Common myeloid progenitor, CD34-positive (primary cell): Measurements from ENCODE around the gene PHF2.

Experiments used
- CTCF ChIA-PET: fragments of 350-600 bp; sonication (Branson Sonifier 250); formaldehyde crosslinking; loops from one replicate; lab custom pipeline; 2021; ENCODE audit warnings: antibody characterized with exemption; lab: Charles Lee
- POLR2A ChIA-PET: fragments of 350-600 bp; sonication (Branson Sonifier 250); formaldehyde crosslinking; loops from one replicate; lab custom pipeline; 2021; ENCODE audit warnings: antibody characterized with exemption; lab: Charles Lee
- DNase-seq, 3 donors: peaks; one replicate each; pipeline versions ENCODE4 v3.0.0 to v3.0.0-alpha.2; 2013
- H3K27ac ChIP-seq, 2 experiments: 1 replicate in 1 of 2; 2 replicates in 1 of 2; pipeline ENCODE4 v1.7.0; 2013; ENCODE audit warnings: inconsistent platforms in 2 of 2, low read length in 2 of 2, mild to moderate bottlenecking in 2 of 2, low read depth in 1 of 2, moderate library complexity in 1 of 2; ENCODE audit not compliant: severe bottlenecking in 2 of 2, insufficient read depth in 1 of 2, poor library complexity in 1 of 2
- H3K27me3 ChIP-seq, 5 experiments: replicated peaks in 2 of 5; 1 replicate in 3 of 5; 2 replicates in 2 of 5; pipeline versions ENCODE4 v1.6.1 to v1.7.0; 2013; ENCODE audit warnings: low read length in 4 of 5, mild to moderate bottlenecking in 2 of 5, moderate library complexity in 2 of 5, inconsistent platforms in 1 of 5; ENCODE audit not compliant: insufficient read depth in 5 of 5, control insufficient read depth in 4 of 5
- H3K36me3 ChIP-seq, 4 experiments: 1 replicate in 2 of 4; 2 replicates in 2 of 4; pipeline versions ENCODE4 v1.6.1 to v1.7.0; 2013; ENCODE audit warnings: low read length in 3 of 4, control low read depth in 1 of 4, mild to moderate bottlenecking in 1 of 4; ENCODE audit not compliant: control insufficient read depth in 4 of 4, insufficient read depth in 4 of 4
- H3K4me1 ChIP-seq, 4 experiments: 1 replicate in 3 of 4; 2 replicates in 1 of 4; pipeline versions ENCODE4 v1.6.1 to v1.7.1; 2013; ENCODE audit warnings: low read length in 3 of 4, mild to moderate bottlenecking in 3 of 4, control low read depth in 1 of 4, inconsistent platforms in 1 of 4, moderate library complexity in 1 of 4; ENCODE audit not compliant: control insufficient read depth in 4 of 4, insufficient read depth in 4 of 4; ENCODE audit errors: control extremely low read depth in 1 of 4
- H3K4me3 ChIP-seq, 7 experiments: 1 replicate in 4 of 7; 2 replicates in 3 of 7; pipeline versions ENCODE4 v1.5.1 to v1.7.0; 2013; ENCODE audit warnings: mild to moderate bottlenecking in 7 of 7, low read length in 6 of 7, moderate library complexity in 6 of 7, inconsistent platforms in 2 of 7, low read depth in 2 of 7, control low read depth in 1 of 7; ENCODE audit not compliant: insufficient read depth in 4 of 7, control insufficient read depth in 1 of 7; ENCODE audit errors: extremely low read depth in 1 of 7
- H3K9me3 ChIP-seq, 5 experiments: 1 replicate in 4 of 5; 2 replicates in 1 of 5; pipeline versions ENCODE4 v1.6.1 to v1.7.1; 2013; ENCODE audit warnings: low read length in 4 of 5, mild to moderate bottlenecking in 2 of 5, inconsistent platforms in 1 of 5, low read depth in 1 of 5, moderate library complexity in 1 of 5; ENCODE audit not compliant: control insufficient read depth in 4 of 5, insufficient read depth in 2 of 5; ENCODE audit errors: control extremely low read depth in 1 of 5
- WGBS: methylation state at CpG from one replicate; pipeline ENCODE4 v1.1.5; 2013; ENCODE audit not compliant: insufficient coverage; 5-methylcytosine and 5-hydroxymethylcytosine counted together

PHF2 gene

GRCh38 chr9:93590609-93591234 lies 14.3 kb downstream of the PHF2 start:
- no peak for DNase-seq
- ChIA-PET POLR2A (no interaction called here), CTCF (no interaction called here)
- peaks cover 0 to 16% (median 3%) of the 10 kb centered on the region in 4 experiments for H3K4me1 ChIP-seq
- no peak overlapping the region for H3K4me3 ChIP-seq
- H3K27ac ChIP-seq, result no peak overlapping the region
- H3K27me3 ChIP-seq, result no peaks in the 10 kb centered on the region
- H3K36me3 ChIP-seq, result peaks cover 0 to 2% (median 0%) of the 10 kb centered on the region in 4 experiments
- WGBS, result 96% methylated on average over 6 of the region's 8 CpGs
- no peaks in the 10 kb centered on the region for H3K9me3 ChIP-seq

GRCh38 chr9:93591301-93592007 lies 15.1 kb downstream of the PHF2 start:
- no peak for DNase-seq
- no peaks in the 10 kb centered on the region for H3K36me3 ChIP-seq
- H3K27ac ChIP-seq, result no peak overlapping the region
- CTCF ChIA-PET, result no interaction called here
- peaks cover 0 to 16% (median 3%) of the 10 kb centered on the region in 4 experiments for H3K4me1 ChIP-seq
- H3K27me3 ChIP-seq, result no peaks in the 10 kb centered on the region
- POLR2A ChIA-PET, result no interaction called here
- WGBS, result 95% methylated on average over 11 of the region's 13 CpGs
- H3K9me3 ChIP-seq, result no peaks in the 10 kb centered on the region
- no peak overlapping the region for H3K4me3 ChIP-seq

- ChIA-PET CTCF (interaction anchor here (0.6 to 1.7 kb wide), 4 partner anchors 11 to 51 kb away, joined by 3 to 6 read pairs (median 3); no protein-coding TSS in a partner anchor), POLR2A (no interaction called here)
- no peak overlapping the region for H3K27ac ChIP-seq
- no peak overlapping the region for H3K4me3 ChIP-seq
- no peaks in the 10 kb centered on the region for H3K27me3 ChIP-seq
- H3K4me1 ChIP-seq, result peaks cover 0 to 16% (median 3%) of the 10 kb centered on the region in 4 experiments
- no peaks in the 10 kb centered on the region for H3K36me3 ChIP-seq
- DNase-seq, result peak in 1 of 3 donors; percentile 17
- H3K9me3 ChIP-seq, result no peaks in the 10 kb centered on the region
- WGBS, result 92% methylated on average over 6 of the region's 8 CpGs
These were observed 15.7 kb downstream of the PHF2 start for GRCh38 chr9:93592008-93592642.

GRCh38 chr9:93592643-93593021 lies 16.2 kb downstream of the PHF2 start:
- H3K36me3 ChIP-seq, result no peaks in the 10 kb centered on the region
- peaks cover 0 to 16% (median 3%) of the 10 kb centered on the region in 4 experiments for H3K4me1 ChIP-seq
- DNase-seq, result peak; percentile 21 to 50 (median 35)
- H3K9me3 ChIP-seq, result no peaks in the 10 kb centered on the region
- no peaks in the 10 kb centered on the region for H3K27me3 ChIP-seq
- 100% methylated on average over 2 of the region's 2 CpGs for WGBS
- CTCF ChIA-PET, result interaction anchor here (0.6 to 1.7 kb wide), 4 partner anchors 11 to 51 kb away, joined by 3 to 6 read pairs (median 3); no protein-coding TSS in a partner anchor
- no peak overlapping the region for H3K27ac ChIP-seq
- POLR2A ChIA-PET, result no interaction called here
- no peak overlapping the region for H3K4me3 ChIP-seq

GRCh38 chr9:93593144-93593658 lies 16.8 kb downstream of the PHF2 start:
- WGBS, result 80% methylated on average over 1 of the region's 2 CpGs
- H3K36me3 ChIP-seq, result no peaks in the 10 kb centered on the region
- H3K4me1 ChIP-seq, result peaks cover 0 to 16% (median 5%) of the 10 kb centered on the region in 4 experiments
- H3K27ac ChIP-seq, result no peak overlapping the region
- CTCF ChIA-PET, result interaction anchor here (0.6 to 1.7 kb wide), 4 partner anchors 12 to 50 kb away, joined by 3 to 6 read pairs (median 3); no protein-coding TSS in a partner anchor
- H3K27me3 ChIP-seq, result no peaks in the 10 kb centered on the region
- POLR2A ChIA-PET, result no interaction called here
- no peak overlapping the region for H3K4me3 ChIP-seq
- DNase-seq, result no peak
- H3K9me3 ChIP-seq, result no peaks in the 10 kb centered on the region

- no peak for DNase-seq
- H3K4me3 ChIP-seq, result peak overlapping the region in 1 of 7 experiments; percentile 6
- H3K9me3 ChIP-seq, result no peaks in the 10 kb centered on the region
- ChIA-PET POLR2A (no interaction called here), CTCF (interaction anchor here (1.2 kb wide), 1 partner anchor 12 kb away, joined by 3 read pairs; no protein-coding TSS in a partner anchor)
- peaks cover 0 to 21% (median 13%) of the 10 kb centered on the region in 4 experiments for H3K4me1 ChIP-seq
- 85% methylated on average over 7 of the region's 9 CpGs for WGBS
- H3K27ac ChIP-seq, result no peak overlapping the region
- no peaks in the 10 kb centered on the region for H3K27me3 ChIP-seq
- no peaks in the 10 kb centered on the region for H3K36me3 ChIP-seq
These were observed 17.8 kb downstream of the PHF2 start for GRCh38 chr9:93594041-93594756.
